ENCODE measurements around the gene PTGES2. TPM values are rescaled to one million over a fixed set of nuclear protein-coding genes. Genes with fewer than 3 reads are reported as not detected.

PTGES2 gene
- total and polyA plus RNA-seq, 2 of the 13 experiments (the other 11 are each of a cell fraction or from before 2014, with no cell fraction given), result 63.7 to 79.8 TPM

DNA sequence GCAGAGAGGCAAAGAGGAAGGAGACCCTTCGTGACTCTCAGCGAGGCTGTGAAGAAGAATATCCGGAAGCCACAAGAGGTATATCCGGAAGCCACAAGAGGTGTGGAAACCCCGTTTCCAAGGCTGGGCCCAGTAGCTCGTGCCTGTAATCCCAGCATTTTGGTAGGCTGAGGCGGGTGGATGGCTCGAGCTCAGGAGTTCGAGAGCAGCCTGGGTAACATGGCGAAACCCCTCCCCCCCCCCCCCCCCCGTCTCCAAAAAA lies 31.9 kb upstream of the PTGES2 start (continued):
- TF ChIP-seq, protein P1, sequence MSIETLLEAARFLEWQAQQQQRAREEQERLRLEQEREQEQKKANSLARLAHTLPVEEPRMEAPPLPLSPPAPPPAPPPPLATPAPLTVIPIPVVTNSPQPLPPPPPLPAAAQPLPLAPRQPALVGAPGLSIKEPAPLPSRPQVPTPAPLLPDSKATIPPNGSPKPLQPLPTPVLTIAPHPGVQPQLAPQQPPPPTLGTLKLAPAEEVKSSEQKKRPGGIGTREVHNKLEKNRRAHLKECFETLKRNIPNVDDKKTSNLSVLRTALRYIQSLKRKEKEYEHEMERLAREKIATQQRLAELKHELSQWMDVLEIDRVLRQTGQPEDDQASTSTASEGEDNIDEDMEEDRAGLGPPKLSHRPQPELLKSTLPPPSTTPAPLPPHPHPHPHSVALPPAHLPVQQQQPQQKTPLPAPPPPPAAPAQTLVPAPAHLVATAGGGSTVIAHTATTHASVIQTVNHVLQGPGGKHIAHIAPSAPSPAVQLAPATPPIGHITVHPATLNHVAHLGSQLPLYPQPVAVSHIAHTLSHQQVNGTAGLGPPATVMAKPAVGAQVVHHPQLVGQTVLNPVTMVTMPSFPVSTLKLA (IDR thresholded peaks at IDR 0.05), result no peak
- TF ChIP-seq HDAC2 (CRISPR knock-in tag; IDR thresholded peaks at IDR 0.05) (no peak), PITX1 (CRISPR knock-in tag; IDR thresholded peaks at IDR 0.05) (no peak), PHF8 (CRISPR knock-in tag; IDR thresholded peaks at IDR 0.05) (no peak), ZNF83 (CRISPR knock-in tag; IDR thresholded peaks at IDR 0.05; ENCODE audit: borderline replicate concordance) (0 out of 2 replicates have a peak, but pooled peaks have one; percentile 20), MXD4 (CRISPR knock-in tag; IDR thresholded peaks at IDR 0.05) (no peak), ZBTB20 (CRISPR knock-in tag; IDR thresholded peaks at IDR 0.05; ENCODE audit: borderline replicate concordance, low read depth) (no peak), ZNF788 (CRISPR knock-in tag; IDR thresholded peaks at IDR 0.05; ENCODE audit: borderline replicate concordance) (peak; percentile 66; the same call in 1 of the 2 replicates), DPF2 (CRISPR knock-in tag; IDR thresholded peaks at IDR 0.05; ENCODE audit: borderline replicate concordance, low read depth) (no peak), ZFP41 (CRISPR knock-in tag; IDR thresholded peaks at IDR 0.05; ENCODE audit: borderline replicate concordance) (no peak), XRCC5 (optimal IDR thresholded peaks at IDR 0.05; ENCODE audit: low read length) (no peak), TBL1XR1 (IDR thresholded peaks at IDR 0.05; ENCODE audit: borderline replicate concordance, low read length, partially characterized antibody) (no peak), WIZ (CRISPR knock-in tag; IDR thresholded peaks at IDR 0.05) (no peak), CREB1 (IDR thresholded peaks at IDR 0.05) (no peak), CREB1 (CRISPR knock-in tag; IDR thresholded peaks at IDR 0.05) (no peak), SYNCRIP (IDR thresholded peaks at IDR 0.05; ENCODE audit: insufficient read depth, low read depth, low read length) (no peak), HES4 (CRISPR knock-in tag; IDR thresholded peaks at IDR 0.05; ENCODE audit: borderline replicate concordance) (no peak), ZNF562 (CRISPR knock-in tag; IDR thresholded peaks at IDR 0.05; ENCODE audit: borderline replicate concordance) (no peak), ZC3H13 (CRISPR knock-in tag; IDR thresholded peaks at IDR 0.05) (peak; percentile 76; the same call in 1 of the 2 replicates)
- TF ChIP-seq, protein P2, sequence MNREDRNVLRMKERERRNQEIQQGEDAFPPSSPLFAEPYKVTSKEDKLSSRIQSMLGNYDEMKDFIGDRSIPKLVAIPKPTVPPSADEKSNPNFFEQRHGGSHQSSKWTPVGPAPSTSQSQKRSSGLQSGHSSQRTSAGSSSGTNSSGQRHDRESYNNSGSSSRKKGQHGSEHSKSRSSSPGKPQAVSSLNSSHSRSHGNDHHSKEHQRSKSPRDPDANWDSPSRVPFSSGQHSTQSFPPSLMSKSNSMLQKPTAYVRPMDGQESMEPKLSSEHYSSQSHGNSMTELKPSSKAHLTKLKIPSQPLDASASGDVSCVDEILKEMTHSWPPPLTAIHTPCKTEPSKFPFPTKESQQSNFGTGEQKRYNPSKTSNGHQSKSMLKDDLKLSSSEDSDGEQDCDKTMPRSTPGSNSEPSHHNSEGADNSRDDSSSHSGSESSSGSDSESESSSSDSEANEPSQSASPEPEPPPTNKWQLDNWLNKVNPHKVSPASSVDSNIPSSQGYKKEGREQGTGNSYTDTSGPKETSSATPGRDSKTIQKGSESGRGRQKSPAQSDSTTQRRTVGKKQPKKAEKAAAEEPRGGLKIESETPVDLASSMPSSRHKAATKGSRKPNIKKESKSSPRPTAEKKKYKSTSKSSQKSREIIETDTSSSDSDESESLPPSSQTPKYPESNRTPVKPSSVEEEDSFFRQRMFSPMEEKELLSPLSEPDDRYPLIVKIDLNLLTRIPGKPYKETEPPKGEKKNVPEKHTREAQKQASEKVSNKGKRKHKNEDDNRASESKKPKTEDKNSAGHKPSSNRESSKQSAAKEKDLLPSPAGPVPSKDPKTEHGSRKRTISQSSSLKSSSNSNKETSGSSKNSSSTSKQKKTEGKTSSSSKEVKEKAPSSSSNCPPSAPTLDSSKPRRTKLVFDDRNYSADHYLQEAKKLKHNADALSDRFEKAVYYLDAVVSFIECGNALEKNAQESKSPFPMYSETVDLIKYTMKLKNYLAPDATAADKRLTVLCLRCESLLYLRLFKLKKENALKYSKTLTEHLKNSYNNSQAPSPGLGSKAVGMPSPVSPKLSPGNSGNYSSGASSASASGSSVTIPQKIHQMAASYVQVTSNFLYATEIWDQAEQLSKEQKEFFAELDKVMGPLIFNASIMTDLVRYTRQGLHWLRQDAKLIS (CRISPR knock-in tag; IDR thresholded peaks at IDR 0.05), result no peak
- TF ChIP-seq, protein P3, sequence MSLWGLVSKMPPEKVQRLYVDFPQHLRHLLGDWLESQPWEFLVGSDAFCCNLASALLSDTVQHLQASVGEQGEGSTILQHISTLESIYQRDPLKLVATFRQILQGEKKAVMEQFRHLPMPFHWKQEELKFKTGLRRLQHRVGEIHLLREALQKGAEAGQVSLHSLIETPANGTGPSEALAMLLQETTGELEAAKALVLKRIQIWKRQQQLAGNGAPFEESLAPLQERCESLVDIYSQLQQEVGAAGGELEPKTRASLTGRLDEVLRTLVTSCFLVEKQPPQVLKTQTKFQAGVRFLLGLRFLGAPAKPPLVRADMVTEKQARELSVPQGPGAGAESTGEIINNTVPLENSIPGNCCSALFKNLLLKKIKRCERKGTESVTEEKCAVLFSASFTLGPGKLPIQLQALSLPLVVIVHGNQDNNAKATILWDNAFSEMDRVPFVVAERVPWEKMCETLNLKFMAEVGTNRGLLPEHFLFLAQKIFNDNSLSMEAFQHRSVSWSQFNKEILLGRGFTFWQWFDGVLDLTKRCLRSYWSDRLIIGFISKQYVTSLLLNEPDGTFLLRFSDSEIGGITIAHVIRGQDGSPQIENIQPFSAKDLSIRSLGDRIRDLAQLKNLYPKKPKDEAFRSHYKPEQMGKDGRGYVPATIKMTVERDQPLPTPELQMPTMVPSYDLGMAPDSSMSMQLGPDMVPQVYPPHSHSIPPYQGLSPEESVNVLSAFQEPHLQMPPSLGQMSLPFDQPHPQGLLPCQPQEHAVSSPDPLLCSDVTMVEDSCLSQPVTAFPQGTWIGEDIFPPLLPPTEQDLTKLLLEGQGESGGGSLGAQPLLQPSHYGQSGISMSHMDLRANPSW (CRISPR knock-in tag; IDR thresholded peaks at IDR 0.05; ENCODE audit: borderline replicate concordance), result no peak
